RWPE2 (cell line): ENCODE results near the gene ENTPD7.

Experiments used
- ATAC-seq: fragments of 200-7000 bp; cut with Tn5 transposase; 3 replicates; pipeline ENCODE4 v1.9.1; 2021; ENCODE audit warnings: low read depth
- DNase-seq: peaks from one replicate; pipeline ENCODE4 v3.0.0-alpha.2; 2020; ENCODE audit warnings: low spot score
- H3K27ac ChIP-seq: fragments of 450-650 bp; 2 replicates; pipeline ENCODE4 v1.5.1; 2017; ENCODE audit warnings: mild to moderate bottlenecking; ENCODE audit not compliant: poor library complexity, severe bottlenecking
- H3K27me3 ChIP-seq: fragments of 250-450 bp; sonication (Bioruptor Pico); 2 replicates; pipeline ENCODE4 v1.5.1; 2021; ENCODE audit warnings: mild to moderate bottlenecking, moderate library complexity; ENCODE audit not compliant: insufficient read depth, poor library complexity, severe bottlenecking
- H3K36me3 ChIP-seq: fragments of 250-450 bp; sonication (Bioruptor Pico); 2 replicates; pipeline ENCODE4 v1.5.1; 2020; ENCODE audit warnings: low read depth, mild to moderate bottlenecking, moderate library complexity
- H3K4me1 ChIP-seq: fragments of 250-450 bp; sonication (Bioruptor Pico); 2 replicates; pipeline ENCODE4 v1.5.1; 2021; ENCODE audit warnings: mild to moderate bottlenecking, moderate library complexity; ENCODE audit not compliant: insufficient read depth, poor library complexity, severe bottlenecking
- H3K4me3 ChIP-seq: fragments of 250-450 bp; sonication (Bioruptor Pico); 2 replicates; pipeline ENCODE4 v1.5.1; 2021; ENCODE audit warnings: mild to moderate bottlenecking, moderate library complexity; ENCODE audit not compliant: severe bottlenecking
- H3K9me3 ChIP-seq: fragments of 250-450 bp; sonication (Bioruptor Pico); 2 replicates; pipeline ENCODE4 v1.5.1; 2021; ENCODE audit warnings: mild to moderate bottlenecking, moderate library complexity; ENCODE audit not compliant: severe bottlenecking
- CTCF ChIP-seq: fragments of 450-650 bp; IDR thresholded peaks from one replicate; pipeline ENCODE4 v1.5.1; 2017; ENCODE audit warnings: mild to moderate bottlenecking, moderate library complexity; ENCODE audit not compliant: poor library complexity, severe bottlenecking

ENTPD7 gene

GRCh38 chr10:99750641-99751040 lies 91.3 kb downstream of the ENTPD7 start:
- TF ChIP-seq CTCF = no peak
- ATAC-seq (no peak), DNase-seq (no peak)
- H3K4me1 ChIP-seq = no peaks in the 10 kb centered on the region
- H3K4me3 ChIP-seq = no peak overlapping the region
- no peak overlapping the region for H3K27ac ChIP-seq
- peaks cover 94% of the 10 kb centered on the region for H3K36me3 ChIP-seq
- H3K27me3 ChIP-seq = no peaks in the 10 kb centered on the region
- no peaks in the 10 kb centered on the region for H3K9me3 ChIP-seq

- no peak for DNase-seq
- peaks cover 4% of the 10 kb centered on the region for H3K4me1 ChIP-seq
- H3K27ac ChIP-seq = no peak overlapping the region
- 0 out of 3 replicates have a peak, but pooled peaks have one; percentile 19 for ATAC-seq
- no peaks in the 10 kb centered on the region for H3K27me3 ChIP-seq
- no peak for TF ChIP-seq CTCF
- peaks cover 92% of the 10 kb centered on the region for H3K36me3 ChIP-seq
- no peak overlapping the region for H3K4me3 ChIP-seq
- no peaks in the 10 kb centered on the region for H3K9me3 ChIP-seq
Observed at GRCh38 chr10:99754670-99755069, 95.4 kb downstream of the ENTPD7 start.
